OCI-LY3 (cell line): ENCODE results near the gene MAD1L1.

Experiments used
- EZH2phosphoT487 ChIP-seq: fragments of 200-600 bp; shearing (Covaris generic); IDR thresholded peaks from 2 replicates; pipeline ENCODE4 v1.6.1; 2018; ENCODE audit warnings: antibody characterized with exemption, mixed run types, low read depth
- TF ChIP-seq, protein P1 (sequence below): fragments of 200-600, 300-600 bp; sonication (generic); IDR thresholded peaks from 2 replicates; pipeline ENCODE4 v1.5.1; 2014; ENCODE audit warnings: antibody characterized with exemption, low read length, low read depth

DNA sequence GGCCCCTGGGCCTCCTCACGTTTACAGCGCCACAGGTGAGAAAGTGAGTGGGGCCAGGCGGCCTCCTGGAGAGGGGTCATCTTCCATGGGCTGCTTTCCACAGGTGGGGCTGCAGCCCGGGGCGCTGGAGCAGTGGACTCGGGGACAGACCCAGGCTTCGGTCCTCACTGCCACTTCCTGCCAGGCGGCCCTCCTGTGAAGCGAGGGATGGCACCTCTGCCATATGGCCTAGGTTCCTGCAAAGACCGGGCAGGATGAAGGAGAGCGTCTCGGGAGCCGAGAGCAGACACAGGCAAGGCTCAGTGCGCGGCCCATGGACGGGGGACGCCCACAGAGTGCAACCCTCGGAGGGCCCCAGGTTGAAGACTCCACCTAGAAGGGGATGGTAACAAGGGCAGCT, 106.8 kb downstream of the MAD1L1 start:
- TF ChIP-seq, protein P1, sequence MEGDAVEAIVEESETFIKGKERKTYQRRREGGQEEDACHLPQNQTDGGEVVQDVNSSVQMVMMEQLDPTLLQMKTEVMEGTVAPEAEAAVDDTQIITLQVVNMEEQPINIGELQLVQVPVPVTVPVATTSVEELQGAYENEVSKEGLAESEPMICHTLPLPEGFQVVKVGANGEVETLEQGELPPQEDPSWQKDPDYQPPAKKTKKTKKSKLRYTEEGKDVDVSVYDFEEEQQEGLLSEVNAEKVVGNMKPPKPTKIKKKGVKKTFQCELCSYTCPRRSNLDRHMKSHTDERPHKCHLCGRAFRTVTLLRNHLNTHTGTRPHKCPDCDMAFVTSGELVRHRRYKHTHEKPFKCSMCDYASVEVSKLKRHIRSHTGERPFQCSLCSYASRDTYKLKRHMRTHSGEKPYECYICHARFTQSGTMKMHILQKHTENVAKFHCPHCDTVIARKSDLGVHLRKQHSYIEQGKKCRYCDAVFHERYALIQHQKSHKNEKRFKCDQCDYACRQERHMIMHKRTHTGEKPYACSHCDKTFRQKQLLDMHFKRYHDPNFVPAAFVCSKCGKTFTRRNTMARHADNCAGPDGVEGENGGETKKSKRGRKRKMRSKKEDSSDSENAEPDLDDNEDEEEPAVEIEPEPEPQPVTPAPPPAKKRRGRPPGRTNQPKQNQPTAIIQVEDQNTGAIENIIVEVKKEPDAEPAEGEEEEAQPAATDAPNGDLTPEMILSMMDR = no peak
- TF ChIP-seq EZH2phosphoT487 = no peak
